HG02943 (cell line): ENCODE data around the gene ACSL6.

Experiments used
- ATAC-seq: cut with Tn5 transposase; IDR thresholded peaks from one replicate; pipeline ENCODE4 v1.9.1; 2021; ENCODE audit warnings: mild to moderate bottlenecking, low read depth, moderate library complexity; ENCODE audit not compliant: unreplicated experiment

Gene ACSL6

DNA sequence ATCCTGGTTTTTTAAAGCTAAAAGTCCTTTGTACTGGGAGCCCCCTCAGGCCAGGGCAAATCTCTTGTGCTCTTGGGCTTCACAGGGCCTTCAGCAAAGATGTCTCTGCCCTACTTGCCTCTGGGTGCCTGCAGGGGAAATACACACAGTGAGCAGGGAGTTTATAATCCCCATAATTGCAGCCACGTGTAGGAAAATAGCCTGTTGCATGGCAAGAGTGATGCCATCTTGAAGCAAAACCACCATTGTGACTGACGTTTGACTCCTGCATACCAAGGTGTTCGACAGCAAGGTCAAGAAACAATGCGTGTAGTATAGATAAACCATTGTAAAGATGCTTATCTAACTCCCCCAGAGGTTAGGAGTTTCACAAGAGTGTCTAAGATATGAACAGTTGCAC, 37.6 kb upstream of the ACSL6 start:
- ATAC-seq: no peak

DNA sequence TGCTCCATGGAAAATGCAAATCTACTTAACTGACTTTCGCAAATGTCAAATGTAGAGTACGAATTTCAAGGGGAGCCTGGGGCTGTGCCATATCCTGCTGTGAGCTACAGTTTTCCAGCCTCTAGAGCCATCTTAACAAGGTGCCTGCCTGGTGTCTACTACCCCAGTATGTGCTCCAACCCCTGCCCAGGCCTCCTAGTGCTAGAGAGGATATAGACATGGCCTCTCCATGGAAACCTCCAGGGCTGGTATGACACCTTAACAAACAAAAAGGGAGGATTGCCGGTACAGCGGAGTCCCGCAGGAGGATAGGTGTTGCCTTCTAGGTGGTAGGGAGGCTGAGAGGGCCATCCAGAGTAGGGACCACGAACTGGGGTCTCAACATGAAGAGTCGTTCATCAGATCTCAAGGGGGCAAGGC, 35.4 kb upstream of the ACSL6 start:
- ATAC-seq: no peak

DNA sequence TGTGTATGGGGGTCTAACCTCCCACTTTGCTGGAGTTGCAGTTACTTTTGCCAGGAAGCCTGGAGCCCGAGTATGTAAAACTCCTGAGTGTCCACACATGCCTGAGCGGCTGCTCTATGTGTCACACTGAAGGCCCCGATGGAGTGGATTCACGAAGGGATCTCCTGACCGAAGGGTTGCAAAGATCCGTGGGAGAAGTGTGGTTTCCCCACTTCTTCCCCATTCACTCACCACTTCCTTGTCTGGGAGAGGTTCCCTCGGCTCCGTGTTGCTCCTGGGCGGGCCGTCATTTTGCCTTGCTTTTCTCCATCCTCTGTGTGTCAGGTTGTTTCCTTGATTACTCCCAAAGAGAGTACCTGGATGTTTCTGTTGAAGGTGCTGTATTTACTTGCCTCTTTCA, 32.7 kb upstream of the ACSL6 start:
- no peak for ATAC-seq

DNA sequence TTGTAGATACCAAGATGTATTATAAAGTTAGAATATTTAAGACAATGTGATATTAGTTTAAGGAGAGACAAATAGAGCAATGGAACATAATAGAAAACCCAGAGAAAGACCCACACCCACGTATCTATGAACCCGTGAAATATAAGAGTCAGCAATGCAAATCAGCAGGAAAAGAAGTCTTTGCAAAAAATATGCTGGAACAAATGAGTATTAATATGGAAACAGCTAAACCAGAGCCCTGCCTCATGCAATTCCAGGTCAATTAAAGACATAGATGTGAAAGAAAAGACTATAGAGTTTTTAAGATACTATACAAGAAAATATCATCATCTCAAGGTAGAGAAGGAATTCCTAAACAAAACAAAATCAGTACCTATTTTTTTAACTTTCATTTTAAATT, 25.9 kb upstream of the ACSL6 start:
- ATAC-seq: no peak

DNA sequence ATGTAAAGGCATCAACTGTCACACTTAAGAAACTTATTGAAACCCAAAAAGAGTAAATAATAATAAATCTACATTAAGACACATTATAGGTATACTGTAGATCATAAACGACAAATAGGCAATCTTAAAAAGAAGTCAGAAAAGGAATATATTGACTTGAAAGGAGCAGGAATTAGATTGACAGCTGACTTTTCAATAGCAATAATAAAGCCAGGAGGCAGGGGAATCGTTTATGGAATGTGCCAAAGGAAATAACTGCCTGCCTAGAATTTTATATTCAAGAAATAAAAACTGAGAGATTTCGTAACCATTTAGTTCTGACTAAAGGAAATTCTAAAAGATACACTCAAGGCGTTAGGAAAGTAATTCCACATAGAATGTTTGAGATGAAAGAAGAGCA, 21.7 kb upstream of the ACSL6 start:
- no peak for ATAC-seq

DNA sequence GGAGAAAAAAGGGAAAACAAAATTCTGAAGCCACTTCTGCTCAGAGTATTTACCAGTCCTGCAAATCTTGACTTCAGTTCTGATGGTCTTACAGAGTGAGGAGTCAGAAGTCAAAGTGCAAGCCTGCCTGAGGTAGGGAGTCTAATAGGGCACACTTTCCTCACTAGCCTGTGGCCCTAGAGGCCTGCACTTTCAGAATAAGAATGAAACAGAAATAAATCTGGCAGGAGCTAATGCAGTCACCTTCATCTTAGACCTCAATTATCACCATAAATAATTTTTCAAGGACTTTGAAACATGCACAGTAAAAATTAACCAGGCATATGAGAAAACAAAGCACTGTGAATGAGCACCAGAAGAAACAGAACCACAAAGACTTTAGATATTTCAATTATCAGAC, 20.7 kb upstream of the ACSL6 start:
- ATAC-seq: no peak

DNA sequence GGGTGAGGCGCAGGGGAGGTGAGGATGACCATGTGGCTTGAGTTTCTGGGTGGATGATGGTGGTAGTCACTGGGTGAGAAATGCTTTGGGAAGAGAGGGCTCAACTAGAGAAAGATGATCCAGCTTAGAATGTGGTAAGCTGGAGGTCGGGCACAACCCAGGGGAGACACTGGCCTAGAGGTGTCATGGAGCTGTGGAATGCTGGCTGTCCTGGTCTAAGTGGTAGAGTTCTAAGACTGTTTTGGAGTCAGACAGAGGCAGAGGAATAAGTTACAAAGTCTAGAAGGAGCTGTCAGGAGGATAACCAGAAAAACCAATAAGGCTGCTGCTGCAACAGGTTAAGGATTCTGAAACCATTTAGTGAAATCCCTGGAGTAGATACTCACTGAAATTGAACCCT, 19.2 kb upstream of the ACSL6 start:
- no peak for ATAC-seq

DNA sequence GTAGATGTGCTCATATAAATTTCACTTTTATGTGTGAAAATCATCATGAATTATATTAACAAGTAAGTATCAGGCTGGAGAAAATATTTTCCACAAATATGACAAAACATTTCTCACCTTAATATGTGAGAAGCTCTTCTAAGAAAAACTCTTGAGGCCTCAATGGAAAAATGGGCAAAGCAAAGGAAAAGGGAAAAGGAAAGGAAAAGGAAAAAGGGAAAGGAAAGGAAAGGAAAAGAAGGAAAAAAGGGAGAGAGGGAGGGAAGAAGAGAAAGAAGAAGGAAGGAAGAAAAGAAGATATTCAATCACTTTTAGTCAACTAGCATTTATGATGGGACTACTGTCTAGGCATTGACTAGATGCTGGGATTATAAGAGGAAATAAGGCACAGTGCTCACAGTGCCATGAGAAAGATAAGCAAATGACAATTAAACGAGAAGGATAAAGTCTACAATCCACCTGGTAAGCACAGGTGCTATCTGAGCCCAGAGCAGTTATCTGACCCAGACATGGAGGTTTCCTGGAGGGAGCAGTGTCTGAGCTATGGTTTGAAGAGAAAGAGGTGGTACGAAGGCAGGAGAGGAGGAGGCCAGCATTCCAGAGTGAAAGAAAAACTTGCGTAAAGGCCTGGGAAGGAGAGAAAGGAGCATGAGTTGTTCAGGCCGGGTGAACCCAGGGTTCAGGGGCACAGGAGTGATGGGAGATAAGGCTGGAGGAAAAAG, 18.3 kb upstream of the ACSL6 start:
- ATAC-seq: no peak

DNA sequence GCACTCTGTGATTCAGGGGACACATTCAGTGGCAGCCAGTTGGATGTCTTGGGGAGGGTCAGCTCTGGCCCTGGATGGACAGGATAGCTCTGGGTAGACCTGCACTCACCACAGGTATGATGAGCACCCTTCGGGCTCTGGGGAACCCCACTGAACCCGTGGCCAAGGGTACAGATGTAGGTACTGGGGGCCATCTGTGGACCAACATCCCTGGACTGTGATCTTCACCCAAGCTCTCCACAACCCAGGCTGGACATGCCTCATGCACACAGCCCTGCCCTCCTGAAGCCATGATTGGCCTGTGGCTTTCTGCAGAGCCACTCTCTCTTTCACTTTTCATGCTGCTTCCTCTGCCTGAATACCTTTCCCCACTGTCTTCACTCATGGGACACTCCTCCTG, 15.6 kb upstream of the ACSL6 start:
- ATAC-seq: no peak

DNA sequence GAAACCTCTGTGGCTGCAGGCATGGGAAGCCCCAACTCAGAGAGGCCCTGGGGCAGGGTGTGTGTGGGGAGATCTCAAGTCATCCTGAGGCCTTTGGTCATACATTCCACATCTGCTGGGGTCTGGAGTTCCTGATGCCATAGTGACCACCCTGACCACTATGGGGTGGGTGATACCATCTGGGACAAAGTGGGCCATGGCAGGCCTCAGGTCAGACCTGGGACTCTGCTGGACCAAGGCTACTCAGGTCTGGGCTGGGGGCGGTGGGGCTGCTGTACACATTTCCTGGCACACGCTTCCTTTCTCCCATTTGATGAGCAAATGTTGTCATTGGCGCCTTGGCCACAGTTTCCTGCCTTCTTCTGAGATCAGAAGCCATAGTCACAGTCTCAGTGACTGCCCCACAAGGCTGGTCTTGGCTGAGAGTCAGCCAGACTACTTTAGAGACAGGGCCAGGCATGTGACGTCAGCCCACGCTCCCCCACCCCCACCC, 15.1 kb upstream of the ACSL6 start:
- ATAC-seq: no peak

DNA sequence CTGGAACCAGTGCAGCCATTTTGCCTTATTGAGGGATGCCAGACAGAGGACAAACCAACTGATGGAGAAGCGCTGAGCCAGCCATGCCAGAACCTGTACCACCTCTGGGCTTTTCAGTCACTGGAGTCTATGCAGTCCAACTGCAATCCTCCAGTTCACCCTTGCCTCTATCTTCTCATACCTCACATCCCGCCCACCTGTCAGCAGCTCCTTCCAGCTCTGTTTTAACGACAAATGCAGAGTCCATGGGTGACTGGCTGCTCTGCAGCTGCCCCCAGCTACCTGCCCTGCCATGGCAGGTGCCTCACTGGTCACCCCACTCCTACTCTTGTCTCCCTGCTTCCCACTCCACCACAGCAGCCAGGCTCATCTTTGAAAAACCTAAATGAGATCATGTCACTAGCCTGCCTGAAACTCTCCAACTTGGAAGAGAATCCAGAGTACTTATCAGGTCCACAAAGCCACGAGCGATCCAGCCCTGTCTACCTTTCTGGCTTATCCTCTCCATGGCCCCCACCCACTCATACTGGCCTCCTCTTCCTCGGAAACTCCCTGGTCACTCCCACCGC, 14.0 kb upstream of the ACSL6 start:
- no peak for ATAC-seq

DNA sequence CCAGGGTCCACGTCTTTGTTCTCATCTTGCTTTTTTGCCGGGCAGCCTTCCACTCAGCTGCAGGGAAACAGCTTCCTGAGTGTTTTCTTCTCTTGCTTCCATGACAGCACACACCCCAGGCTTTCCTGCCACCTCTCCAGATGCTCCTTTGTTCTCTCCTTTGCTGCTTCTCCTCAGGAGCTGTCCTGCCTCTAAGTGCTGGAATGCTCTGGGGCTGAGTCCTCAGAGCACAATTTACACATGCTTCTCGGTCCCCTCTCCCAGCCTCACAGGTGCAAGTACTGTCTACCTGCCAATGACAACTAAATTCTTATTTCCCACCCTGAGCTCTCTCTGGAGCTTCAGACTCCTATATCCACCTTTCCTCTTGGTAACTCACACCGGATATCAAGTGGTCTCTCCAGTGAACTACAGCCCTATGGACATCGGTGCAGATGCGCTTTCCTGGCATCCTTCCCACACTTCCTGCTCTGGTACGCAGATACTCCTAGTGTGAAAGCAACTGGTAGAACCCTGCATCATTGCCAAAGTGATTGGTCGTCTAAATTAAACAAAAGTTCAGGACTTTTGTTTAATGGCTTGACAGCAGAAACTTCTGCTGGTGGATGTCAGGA, 13.4 kb upstream of the ACSL6 start:
- no peak for ATAC-seq

DNA sequence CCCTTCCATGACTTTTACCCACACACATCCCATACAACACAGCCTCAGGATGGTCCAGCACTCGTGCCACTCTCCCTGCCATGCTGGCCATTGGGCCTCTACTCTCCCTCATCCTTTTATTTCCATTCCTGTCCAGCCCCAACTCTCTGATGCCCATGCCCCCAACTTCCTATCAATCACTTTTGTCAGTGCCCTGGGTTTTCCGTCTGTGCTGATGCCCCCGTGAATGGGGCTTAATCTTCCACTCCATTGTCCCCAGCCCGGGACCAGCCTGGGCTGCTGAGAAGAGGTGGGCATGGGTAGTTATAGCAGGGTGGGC, 12.6 kb upstream of the ACSL6 start:
- ATAC-seq: no peak

DNA sequence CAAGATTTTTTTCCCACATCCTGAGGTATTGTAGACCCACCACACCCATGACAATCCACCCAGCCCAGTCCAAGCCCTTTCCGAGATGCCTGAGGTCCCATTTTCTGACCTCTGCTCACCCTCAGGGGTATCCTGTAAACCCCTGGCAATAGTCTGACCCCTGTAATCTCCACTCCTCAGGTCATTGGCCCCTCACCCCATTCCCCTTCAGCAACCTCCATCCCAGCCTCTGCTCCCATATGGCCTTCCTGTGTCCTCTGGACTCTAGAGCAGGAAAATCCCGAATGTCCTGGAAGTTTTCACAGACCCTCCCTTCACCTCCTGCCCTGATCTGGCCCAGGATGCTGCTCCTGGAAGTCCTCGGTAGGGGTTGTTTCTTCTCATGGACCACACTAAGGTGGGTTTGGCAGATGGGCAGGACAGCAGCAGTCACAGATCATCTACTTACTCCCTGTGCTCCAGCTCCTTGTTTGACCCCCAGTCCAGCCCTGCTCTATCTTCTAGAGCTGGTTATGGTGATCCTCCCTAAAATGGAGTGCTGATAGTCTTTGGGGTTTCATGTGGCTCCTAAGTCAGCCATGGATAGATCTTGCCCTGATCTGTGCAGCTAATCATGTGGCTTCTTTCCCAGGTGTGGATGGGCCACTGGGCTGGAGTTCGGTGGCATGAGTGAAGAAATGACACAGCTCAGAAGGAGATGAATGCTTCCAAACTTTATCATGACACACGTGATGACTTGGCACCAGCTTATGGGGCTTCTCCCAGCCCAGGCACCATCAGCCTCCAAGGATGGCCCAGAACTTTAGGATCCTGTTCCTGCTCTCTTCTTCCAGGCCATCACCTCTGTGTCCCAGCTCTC, 12.0 kb upstream of the ACSL6 start:
- no peak for ATAC-seq

DNA sequence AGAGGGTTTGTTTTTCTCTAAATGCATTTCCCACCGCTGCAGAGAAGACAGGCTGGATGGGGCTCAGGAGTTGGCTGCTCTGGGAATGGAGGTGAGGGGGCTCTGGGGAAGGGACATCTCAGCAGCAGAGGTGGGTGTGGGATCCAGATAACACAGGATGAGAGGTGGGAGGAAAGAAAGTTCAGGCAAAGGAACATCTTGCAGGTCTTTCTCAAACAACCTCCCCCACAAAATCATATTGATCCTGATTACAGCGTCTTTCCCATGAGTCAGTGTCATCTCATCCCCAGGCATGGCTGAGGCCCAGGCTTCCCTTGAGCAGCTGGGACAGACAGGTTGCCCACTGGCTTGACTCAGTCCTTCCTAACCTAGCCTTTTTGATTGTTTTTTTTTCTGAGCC, 11.3 kb upstream of the ACSL6 start:
- ATAC-seq: no peak

DNA sequence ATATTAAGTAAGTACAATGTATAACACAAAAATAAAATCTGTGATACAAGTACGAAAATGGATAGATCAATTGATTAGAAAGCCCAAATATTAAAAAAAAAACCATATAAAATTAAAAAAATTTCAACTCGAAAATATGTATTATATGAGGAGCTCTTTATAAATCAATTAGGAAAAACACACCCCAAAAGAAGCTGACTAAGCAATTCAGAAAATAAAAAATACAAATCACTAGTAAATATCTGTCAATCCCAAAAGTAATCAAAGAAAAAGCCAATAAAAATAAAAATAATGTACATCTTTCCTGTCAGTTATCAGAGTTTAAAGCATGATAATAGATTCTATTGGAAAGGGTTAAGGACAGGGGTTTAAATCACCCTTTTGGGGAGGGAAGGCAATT, 10.2 kb upstream of the ACSL6 start:
- ATAC-seq: no peak

DNA sequence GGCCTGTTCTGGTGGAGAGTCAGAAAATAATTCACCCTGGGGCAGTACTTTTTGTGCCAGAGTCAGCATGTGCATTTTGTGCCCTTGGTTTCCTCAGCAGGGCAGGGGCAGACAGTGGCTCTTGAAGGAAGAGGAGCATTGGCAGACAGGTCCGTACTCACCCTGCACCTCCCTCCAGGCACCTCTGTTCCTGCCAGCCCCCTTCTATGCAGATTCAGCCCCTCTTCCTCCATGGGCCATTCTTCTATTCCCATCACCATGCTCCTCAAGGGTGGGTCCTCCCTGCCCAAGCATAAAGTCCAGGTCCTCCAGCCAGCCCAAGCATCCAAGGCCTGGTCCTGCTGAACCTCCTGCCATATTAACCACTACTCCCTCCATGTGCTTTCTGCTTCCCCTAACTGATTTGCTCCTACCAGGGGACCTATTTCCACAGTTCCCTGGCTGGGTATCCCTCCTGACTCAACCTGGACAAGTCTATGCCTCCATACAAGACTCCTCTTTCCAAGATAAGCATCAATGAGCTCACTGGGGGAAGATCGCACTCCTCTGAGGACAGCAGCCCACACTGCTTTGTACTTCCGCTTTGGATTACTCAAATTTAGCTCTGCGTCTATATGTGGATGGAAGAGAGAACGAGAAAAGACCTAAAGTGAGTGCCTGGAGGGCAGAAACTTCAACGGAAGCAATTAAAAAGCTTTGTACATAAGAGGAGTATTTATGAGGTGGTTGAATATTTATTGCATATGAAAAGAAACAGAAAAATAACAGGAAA, 9.3 kb upstream of the ACSL6 start:
- ATAC-seq: peak; percentile 33

DNA sequence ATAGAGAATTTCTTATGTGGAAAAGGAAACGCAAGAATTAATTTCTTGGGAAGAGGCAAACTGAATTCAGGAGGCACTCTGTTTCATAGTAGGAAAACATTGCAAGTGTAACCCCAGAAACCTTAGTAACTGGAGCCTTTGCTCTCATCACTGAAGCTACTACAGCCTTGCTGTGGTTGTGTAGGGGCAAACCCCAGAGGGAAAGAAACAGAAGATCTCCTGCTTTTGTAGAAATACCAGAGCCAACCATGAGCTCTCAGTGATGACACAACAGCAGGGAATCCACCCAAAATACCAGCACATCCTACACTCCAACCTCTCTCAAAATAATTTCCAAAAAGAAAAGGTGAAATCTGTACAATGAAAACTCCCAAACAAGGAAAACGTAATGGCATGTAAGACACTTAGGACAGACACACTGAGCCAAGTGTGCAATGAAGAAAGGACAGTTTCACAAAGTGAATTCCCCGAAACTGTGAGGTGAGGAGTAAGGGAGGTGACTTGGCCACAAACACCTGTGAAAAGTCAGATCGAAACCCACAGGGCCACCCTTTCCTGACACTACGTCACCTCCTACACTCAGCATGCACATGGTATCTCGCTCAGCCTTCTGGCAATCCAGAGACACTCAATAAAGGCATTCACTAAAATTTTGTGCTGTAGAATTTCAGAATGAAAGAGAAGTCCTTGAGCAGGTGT, 8.5 kb upstream of the ACSL6 start:
- ATAC-seq: peak; percentile 99

DNA sequence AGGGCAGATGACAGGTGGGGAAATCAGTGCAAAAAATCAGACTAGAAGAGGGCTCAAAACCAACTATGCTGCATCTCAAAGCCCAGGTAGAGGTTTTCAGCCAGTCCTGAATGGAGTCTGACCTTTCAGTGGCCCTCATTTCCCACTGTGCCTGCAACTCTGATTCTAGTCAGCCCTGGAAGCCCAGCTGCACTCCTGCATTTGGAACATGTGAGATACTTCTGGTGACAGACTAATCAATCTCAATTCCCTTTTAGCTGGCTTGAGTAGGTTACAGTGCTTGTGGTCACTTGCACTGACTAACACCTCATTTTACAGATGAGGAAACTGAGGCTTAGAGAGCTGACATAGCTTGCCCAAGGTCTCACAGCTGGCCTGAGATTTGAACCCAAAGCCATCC, 7.9 kb upstream of the ACSL6 start:
- ATAC-seq: no peak
